ENCODE measurements around the gene NBEAL1.

GRCh38 chr2:203030991-203031390 is 16.3 kb downstream of the NBEAL1 start:
- TF ChIP-seq POLR2AphosphoS5 (IDR thresholded peaks at IDR 0.05): no peak
- no peak for TF ChIP-seq POLR2A (IDR thresholded peaks at IDR 0.05; ENCODE audit: low read depth)
- TF ChIP-seq CTCF (IDR thresholded peaks at IDR 0.05): no peak
